Measurements from ENCODE around the gene MIPOL1.

Gene MIPOL1

GRCh38 chr14:37584211-37585100 is 386.7 kb downstream of the MIPOL1 start:
- Mint-ChIP-seq H3K9me3 (peaks cover 2 to 11% of the 10 kb centered on the region in 2 donors), H3K4me1 (ENCODE audit: low read depth in 2 of 2) (no peaks in the 10 kb centered on the region), H3K27me3 (peaks cover 20 to 39% of the 10 kb centered on the region in 2 donors), H3K36me3 (ENCODE audit: insufficient read depth) (no peaks in the 10 kb centered on the region), H3K27ac (no peak overlapping the region), H3K4me3 (no peak overlapping the region)
- no peak for ATAC-seq (replicated peaks)
- DNase-seq: no peak

DNA sequence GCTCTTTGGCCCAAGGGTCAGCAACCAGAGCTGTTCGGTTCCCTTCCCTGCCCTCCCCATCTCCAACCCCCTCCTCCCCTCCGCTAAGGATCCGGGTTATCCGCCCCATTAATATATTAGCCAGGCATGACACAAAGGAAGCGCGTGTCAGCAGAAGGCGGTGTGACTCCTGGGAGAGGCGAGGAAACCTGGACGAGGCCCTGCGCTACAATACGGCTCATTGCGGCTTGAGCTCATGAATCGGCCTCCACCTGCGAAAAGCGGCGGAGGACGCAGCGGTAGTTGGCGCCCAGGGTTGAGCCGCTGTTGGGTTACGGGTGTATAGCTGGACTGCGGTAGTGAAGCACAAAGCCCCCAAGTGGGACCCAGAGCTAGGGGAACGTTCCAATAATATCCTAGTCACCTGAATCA is 387.4 kb downstream of the MIPOL1 start:
- no peak for ATAC-seq (replicated peaks)
- H3K9me3 Mint-ChIP-seq: peaks cover 2 to 5% of the 10 kb centered on the region in 2 donors

GRCh38 chr14:37585971-37586796 is 388.4 kb downstream of the MIPOL1 start:
- no peaks in the 10 kb centered on the region for H3K4me1 Mint-ChIP-seq (ENCODE audit: low read depth in 2 of 2)

More for the DNA sequence above, 387.4 kb downstream of the MIPOL1 start:
- Mint-ChIP-seq H3K27me3 (peaks cover 24 to 39% of the 10 kb centered on the region in 2 donors), H3K4me3 (no peak overlapping the region), H3K4me1 (ENCODE audit: low read depth in 2 of 2) (no peaks in the 10 kb centered on the region), H3K27ac (no peak overlapping the region), H3K36me3 (ENCODE audit: insufficient read depth) (no peaks in the 10 kb centered on the region)
- no peak for DNase-seq

GRCh38 chr14:37586797-37587130 is 389.0 kb downstream of the MIPOL1 start:
- DNase-seq (no peak), ATAC-seq (replicated peaks) (no peak)
- peaks cover 2 to 10% of the 10 kb centered on the region in 2 donors for H3K9me3 Mint-ChIP-seq
- no peak overlapping the region for H3K4me3 Mint-ChIP-seq
- H3K4me1 Mint-ChIP-seq (ENCODE audit: low read depth in 2 of 2): no peaks in the 10 kb centered on the region
- no peaks in the 10 kb centered on the region for H3K36me3 Mint-ChIP-seq (ENCODE audit: insufficient read depth)
- H3K27me3 Mint-ChIP-seq: peaks cover 39 to 55% of the 10 kb centered on the region in 2 donors
- no peak overlapping the region for H3K27ac Mint-ChIP-seq

More at GRCh38 chr14:37585971-37586796, 388.4 kb downstream of the MIPOL1 start:
- ATAC-seq (replicated peaks) (no peak), DNase-seq (no peak)
- Mint-ChIP-seq H3K9me3 (peaks cover 2 to 7% of the 10 kb centered on the region in 2 donors), H3K4me3 (no peak overlapping the region), H3K27me3 (peaks cover 35 to 49% of the 10 kb centered on the region in 2 donors), H3K36me3 (ENCODE audit: insufficient read depth) (no peaks in the 10 kb centered on the region), H3K27ac (no peak overlapping the region)

DNA sequence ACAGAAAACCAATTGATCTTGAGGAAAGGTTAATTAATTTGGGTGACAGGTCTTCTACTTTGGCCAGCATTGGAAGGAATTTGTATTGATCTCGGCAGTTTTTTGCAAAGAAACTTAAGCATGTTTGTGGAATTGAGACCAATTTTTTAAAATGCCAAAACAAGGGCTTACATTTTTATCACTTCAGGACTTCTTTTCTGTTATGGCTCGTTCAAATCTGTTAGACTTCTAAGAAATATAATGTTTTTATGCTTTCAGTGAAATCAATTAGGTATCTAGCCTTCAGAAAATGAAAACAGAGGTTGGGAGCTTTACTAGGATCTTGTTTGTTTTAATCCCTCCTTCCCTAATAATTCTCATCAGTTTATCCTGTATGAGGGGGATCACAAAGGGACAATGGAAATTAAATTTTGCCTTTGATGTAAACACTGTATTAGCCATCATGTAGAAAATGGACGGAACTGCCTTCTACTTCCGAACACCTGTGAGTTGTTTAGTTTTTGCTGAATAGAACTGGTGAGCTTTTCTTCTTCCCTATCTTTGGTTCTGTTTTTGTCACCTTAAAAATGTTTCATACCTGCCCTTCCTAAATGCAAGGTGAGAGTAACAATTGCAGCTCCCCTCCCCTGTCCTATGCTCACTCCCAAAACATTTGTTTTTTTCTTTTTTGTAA is 389.5 kb downstream of the MIPOL1 start:
- ATAC-seq (replicated peaks) (no peak), DNase-seq (no peak)
- Mint-ChIP-seq H3K27ac (no peak overlapping the region), H3K27me3 (peaks cover 40 to 60% of the 10 kb centered on the region in 2 donors), H3K36me3 (ENCODE audit: insufficient read depth) (no peaks in the 10 kb centered on the region), H3K4me3 (no peak overlapping the region), H3K9me3 (peaks cover 2 to 10% of the 10 kb centered on the region in 2 donors), H3K4me1 (ENCODE audit: low read depth in 2 of 2) (no peaks in the 10 kb centered on the region)

DNA sequence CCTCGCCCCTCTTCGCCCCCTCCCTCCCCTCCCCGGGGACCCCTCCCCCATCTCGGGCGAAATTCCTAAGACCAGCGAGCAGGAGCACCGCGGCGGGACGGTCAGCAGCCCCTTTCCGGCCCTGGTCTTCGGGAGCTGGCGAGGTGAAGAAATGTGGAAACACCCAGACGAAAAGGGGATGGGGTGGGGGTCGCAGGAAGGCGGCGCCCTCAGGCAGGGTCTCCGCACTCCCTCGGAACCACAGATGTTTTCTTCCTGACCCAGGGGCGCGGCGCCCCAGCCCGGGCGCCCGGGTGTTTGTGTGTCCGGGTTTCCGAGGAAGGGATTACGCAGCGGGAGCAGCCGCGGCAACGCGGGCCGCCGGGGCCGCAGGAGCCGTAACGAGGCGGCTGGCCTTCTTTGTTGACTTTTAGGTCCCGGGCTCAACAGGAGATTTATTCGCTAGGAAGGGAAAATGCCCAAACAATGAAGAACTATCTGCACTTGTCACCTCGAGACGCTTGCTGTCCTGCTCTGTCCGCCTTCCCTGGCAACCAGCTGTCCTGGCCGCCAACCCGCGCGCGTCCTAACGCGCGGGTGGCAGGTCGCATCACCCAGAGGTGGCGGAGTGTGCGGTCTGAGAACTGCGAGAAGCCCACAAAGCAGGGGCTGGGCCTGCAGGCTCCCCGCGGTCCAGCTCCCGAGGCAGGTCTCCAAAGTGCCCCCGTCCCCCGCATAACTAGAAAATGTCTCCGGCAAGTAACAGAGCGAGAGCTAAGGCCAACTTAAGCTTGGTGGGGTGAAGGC is 390.3 kb downstream of the MIPOL1 start:
- Mint-ChIP-seq H3K27me3 (peaks cover 48 to 68% of the 10 kb centered on the region in 2 donors), H3K9me3 (peaks cover 4 to 10% of the 10 kb centered on the region in 2 donors), H3K4me1 (ENCODE audit: low read depth in 2 of 2) (no peaks in the 10 kb centered on the region), H3K36me3 (ENCODE audit: insufficient read depth) (no peaks in the 10 kb centered on the region), H3K4me3 (no peak overlapping the region), H3K27ac (no peak overlapping the region)
- ATAC-seq (replicated peaks): no peak
- DNase-seq: no peak

DNA sequence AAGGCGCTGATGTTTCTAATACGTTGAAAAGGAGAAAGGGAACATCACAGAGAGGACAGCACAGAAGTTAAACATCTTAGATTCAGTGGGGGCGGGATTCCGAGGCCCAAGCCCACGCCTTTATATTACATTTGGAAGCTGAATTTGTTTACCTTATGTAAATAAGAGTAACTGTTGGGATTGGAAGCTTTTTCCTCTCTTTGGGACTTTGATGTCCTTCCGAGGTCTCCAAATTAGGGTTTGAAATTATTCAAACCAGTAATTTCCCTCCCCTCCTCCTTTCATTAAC is 390.9 kb downstream of the MIPOL1 start:
- no peaks in the 10 kb centered on the region for H3K4me1 Mint-ChIP-seq (ENCODE audit: low read depth in 2 of 2)
- peaks cover 4 to 10% of the 10 kb centered on the region in 2 donors for H3K9me3 Mint-ChIP-seq
- DNase-seq (no peak), ATAC-seq (replicated peaks) (no peak)
- H3K4me3 Mint-ChIP-seq: no peak overlapping the region
- no peaks in the 10 kb centered on the region for H3K36me3 Mint-ChIP-seq (ENCODE audit: insufficient read depth)
- peaks cover 52 to 73% of the 10 kb centered on the region in 2 donors for H3K27me3 Mint-ChIP-seq
- H3K27ac Mint-ChIP-seq: no peak overlapping the region

GRCh38 chr14:37588956-37589714 is 391.4 kb downstream of the MIPOL1 start:
- Mint-ChIP-seq H3K9me3 (peaks cover 4 to 10% of the 10 kb centered on the region in 2 donors), H3K27me3 (peaks cover 57 to 79% of the 10 kb centered on the region in 2 donors), H3K4me1 (ENCODE audit: low read depth in 2 of 2) (peaks cover 0 to 1% of the 10 kb centered on the region in 2 donors), H3K4me3 (no peak overlapping the region), H3K27ac (no peak overlapping the region), H3K36me3 (ENCODE audit: insufficient read depth) (no peaks in the 10 kb centered on the region)
- ATAC-seq (replicated peaks) (no peak), DNase-seq (no peak)

- peaks cover 4 to 10% of the 10 kb centered on the region in 2 donors for H3K9me3 Mint-ChIP-seq
- peaks cover 0 to 3% of the 10 kb centered on the region in 2 donors for H3K4me1 Mint-ChIP-seq (ENCODE audit: low read depth in 2 of 2)
- no peak for ATAC-seq (replicated peaks)
- DNase-seq: no peak
- H3K4me3 Mint-ChIP-seq: no peak overlapping the region
- no peaks in the 10 kb centered on the region for H3K36me3 Mint-ChIP-seq (ENCODE audit: insufficient read depth)
- peaks cover 60 to 83% of the 10 kb centered on the region in 2 donors for H3K27me3 Mint-ChIP-seq
- no peak overlapping the region for H3K27ac Mint-ChIP-seq
Observed at GRCh38 chr14:37589715-37590427, 392.1 kb downstream of the MIPOL1 start.

DNA sequence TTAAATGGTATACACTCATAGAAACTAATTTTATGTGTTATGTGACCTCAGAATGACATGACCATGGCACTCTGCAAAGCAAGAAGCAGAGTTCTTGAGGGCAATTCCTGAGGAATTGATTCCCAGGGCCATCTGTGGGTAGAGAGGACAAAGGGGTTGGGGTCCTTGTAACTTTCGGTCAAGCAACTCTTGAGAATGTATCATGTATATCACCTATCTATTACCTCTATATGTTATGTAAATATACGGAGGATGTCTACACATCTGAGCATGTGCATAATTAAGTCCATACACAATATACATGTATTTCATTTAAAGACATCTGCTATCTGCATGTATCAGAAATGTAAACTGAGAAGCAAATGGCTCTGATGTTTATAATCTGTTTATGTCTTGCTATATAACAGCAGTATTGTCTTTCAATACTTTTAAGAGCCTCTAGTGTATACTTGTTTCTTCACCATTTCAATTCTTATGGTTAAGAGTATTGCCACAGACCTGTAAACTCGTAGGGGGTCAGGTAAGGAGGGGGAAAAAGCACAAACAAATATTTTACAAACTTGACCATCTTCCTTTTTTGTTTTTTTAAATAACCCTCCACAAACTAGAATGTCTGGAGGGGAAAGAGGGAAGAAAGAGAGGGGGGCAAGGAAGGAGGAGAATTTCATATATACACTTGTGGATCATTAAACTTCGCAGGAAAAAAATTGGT is 392.8 kb downstream of the MIPOL1 start:
- Mint-ChIP-seq H3K4me1 (ENCODE audit: low read depth in 2 of 2) (peaks cover 0 to 3% of the 10 kb centered on the region in 2 donors), H3K27me3 (peaks cover 61 to 78% of the 10 kb centered on the region in 2 donors), H3K27ac (no peak overlapping the region), H3K9me3 (peaks cover 4 to 10% of the 10 kb centered on the region in 2 donors), H3K4me3 (no peak overlapping the region), H3K36me3 (ENCODE audit: insufficient read depth) (no peaks in the 10 kb centered on the region)
- ATAC-seq (replicated peaks) (no peak), DNase-seq (no peak)

DNA sequence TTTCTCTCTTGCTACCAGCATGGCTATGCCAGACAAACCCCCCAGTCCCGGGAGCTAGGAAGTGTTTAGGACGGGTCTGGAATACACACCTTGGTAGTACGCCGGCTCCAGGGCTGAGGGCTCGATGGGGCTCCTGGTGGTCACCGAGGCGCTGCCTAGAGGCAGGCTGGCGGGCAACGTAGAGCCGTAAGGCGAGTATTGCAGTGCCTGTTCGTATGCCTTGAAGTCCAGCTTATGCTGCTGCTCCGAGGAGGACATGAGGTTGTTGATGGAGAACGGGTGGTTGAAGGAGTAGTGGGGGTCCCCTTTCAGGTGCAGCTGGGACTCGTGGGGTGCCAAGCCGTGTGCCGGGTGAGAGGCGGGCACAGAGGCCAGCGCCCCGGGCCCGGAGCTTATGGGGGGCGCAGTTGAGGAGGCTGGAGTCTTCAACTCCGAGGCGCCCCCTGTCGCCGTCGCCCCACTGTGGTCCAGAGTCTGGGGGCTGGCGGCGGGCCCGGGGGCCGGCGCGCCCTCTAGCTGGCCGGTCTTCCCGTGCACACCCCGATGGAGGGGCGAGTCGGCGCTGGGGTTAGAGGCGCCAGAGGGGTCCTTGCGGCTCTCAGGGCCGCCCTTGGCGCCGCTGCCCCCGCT is 393.7 kb downstream of the MIPOL1 start:
- peaks cover 0 to 6% of the 10 kb centered on the region in 2 donors for H3K4me1 Mint-ChIP-seq (ENCODE audit: low read depth in 2 of 2)
- peaks cover 4 to 10% of the 10 kb centered on the region in 2 donors for H3K9me3 Mint-ChIP-seq
- peaks cover 62 to 78% of the 10 kb centered on the region in 2 donors for H3K27me3 Mint-ChIP-seq
- DNase-seq: no peak
- H3K4me3 Mint-ChIP-seq: no peak overlapping the region
- no peak for ATAC-seq (replicated peaks)
- H3K27ac Mint-ChIP-seq: no peak overlapping the region
- H3K36me3 Mint-ChIP-seq (ENCODE audit: insufficient read depth): no peaks in the 10 kb centered on the region
